Lower leg skin (tissue), 3 donors: ENCODE measurements around the gene KEL.

Source experiments
- CTCF ChIP-seq, 3 donors: fragments of 450-650 bp; IDR thresholded peaks; one replicate each; pipeline ENCODE4 v1.5.1; 2016; ENCODE audit warnings: antibody characterized with exemption in 3 of 3, mild to moderate bottlenecking in 3 of 3, moderate library complexity in 2 of 3
- POLR2A ChIP-seq, 2 donors: fragments of 450-650 bp; IDR thresholded peaks; one replicate each; pipeline ENCODE4 v1.6.1; 2016 to 2017; ENCODE audit warnings: antibody characterized with exemption in 2 of 2, mild to moderate bottlenecking in 1 of 2, moderate library complexity in 1 of 2

- TF ChIP-seq CTCF (IDR thresholded peaks at IDR 0.05) (no peak), POLR2A (IDR thresholded peaks at IDR 0.05) (no peak)
Measured at GRCh38 chr7:142908290-142908689, 53.9 kb downstream of the KEL start.
